Measurements from ENCODE around the gene TNFRSF14.
"Not testable (repeated sequence)": the region's sequence is repeated elsewhere in the genome, so short reads cannot be mapped to it uniquely, and the experiment has no call there.

TNFRSF14 gene

GRCh38 chr1:2566101-2567045 lies 10.2 kb downstream of the TNFRSF14 start:
- H3K9ac ChIP-seq: no peak overlapping the region

GRCh38 chr1:2567083-2567679 lies 11.0 kb downstream of the TNFRSF14 start:
- H3K27ac ChIP-seq: no peak overlapping the region
- H3K9ac ChIP-seq: no peak overlapping the region
- H3K36me3 ChIP-seq: no peaks in the 10 kb centered on the region
- peaks cover 77% of the 10 kb centered on the region for H3K4me1 ChIP-seq
- TF ChIP-seq Cebpa-rat (IDR thresholded peaks at IDR 0.05): no peak
- no peaks in the 10 kb centered on the region for H3K27me3 ChIP-seq
- no peak overlapping the region for H3K4me3 ChIP-seq
- H4K20me1 ChIP-seq: no peaks in the 10 kb centered on the region
- H3K4me2 ChIP-seq: no peak overlapping the region
- no peaks in the 10 kb centered on the region for H3K9me3 ChIP-seq

More at GRCh38 chr1:2566101-2567045, 10.2 kb downstream of the TNFRSF14 start:
- TF ChIP-seq Cebpa-rat (IDR thresholded peaks at IDR 0.05): no peak
- H3K4me2 ChIP-seq: peak overlapping the region; percentile 92; the same call in 1 of the 2 replicates
- H4K20me1 ChIP-seq: no peaks in the 10 kb centered on the region
- H3K4me3 ChIP-seq: no peak overlapping the region
- H3K27me3 ChIP-seq: no peaks in the 10 kb centered on the region
- H3K4me1 ChIP-seq: peaks cover 85% of the 10 kb centered on the region
- no peaks in the 10 kb centered on the region for H3K36me3 ChIP-seq
- no peaks in the 10 kb centered on the region for H3K9me3 ChIP-seq
- no peak overlapping the region for H3K27ac ChIP-seq

- Histone ChIP-seq H3K4me2 (peak overlapping the region; percentile 79), H3K4me1 (peaks cover 66% of the 10 kb centered on the region)
- H3K9me3 ChIP-seq, H3K4me3 ChIP-seq, H3K36me3 ChIP-seq, H3K9ac ChIP-seq, H3K27ac ChIP-seq, H4K20me1 ChIP-seq, H3K27me3 ChIP-seq: not testable (repeated sequence)
Measured at GRCh38 chr1:2568187-2568816, 12.1 kb downstream of the TNFRSF14 start.

GRCh38 chr1:2569060-2569459 lies 12.9 kb downstream of the TNFRSF14 start:
- Histone ChIP-seq H4K20me1 (no peaks in the 10 kb centered on the region), H3K4me1 (peaks cover 58% of the 10 kb centered on the region), H3K9me3 (peaks cover 13% of the 10 kb centered on the region), H3K9ac (no peak overlapping the region), H3K36me3 (no peaks in the 10 kb centered on the region), H3K4me2 (peak overlapping the region; percentile 79), H3K27me3 (no peaks in the 10 kb centered on the region), H3K27ac (no peak overlapping the region), H3K4me3 (no peak overlapping the region)
- TF ChIP-seq Cebpa-rat (IDR thresholded peaks at IDR 0.05): no peak

- not testable (repeated sequence) for H3K27me3 ChIP-seq, H3K36me3 ChIP-seq, H4K20me1 ChIP-seq, H3K4me3 ChIP-seq
- Histone ChIP-seq H3K4me1 (peaks cover 52% of the 10 kb centered on the region), H3K9me3 (peaks cover 14% of the 10 kb centered on the region), H3K9ac (peak overlapping the region; percentile 24; the same call in 1 of the 2 replicates), H3K27ac (peak overlapping the region; percentile 59), H3K4me2 (peak overlapping the region; percentile 79)
Measured at GRCh38 chr1:2569703-2570102, 13.5 kb downstream of the TNFRSF14 start.

- no peaks in the 10 kb centered on the region for H3K27me3 ChIP-seq
- TF ChIP-seq Cebpa-rat (IDR thresholded peaks at IDR 0.05): no peak
- no peaks in the 10 kb centered on the region for H4K20me1 ChIP-seq
- no peaks in the 10 kb centered on the region for H3K36me3 ChIP-seq
- peak overlapping the region; percentile 79 for H3K4me2 ChIP-seq
- H3K4me1 ChIP-seq: peaks cover 48% of the 10 kb centered on the region
- peaks cover 14% of the 10 kb centered on the region for H3K9me3 ChIP-seq
- peak overlapping the region; percentile 24; the same call in 1 of the 2 replicates for H3K9ac ChIP-seq
- no peak overlapping the region for H3K4me3 ChIP-seq
- peak overlapping the region; percentile 59 for H3K27ac ChIP-seq
Measured at GRCh38 chr1:2570332-2570731, 14.2 kb downstream of the TNFRSF14 start.

- Histone ChIP-seq H3K9me3 (peaks cover 14% of the 10 kb centered on the region), H3K36me3 (no peaks in the 10 kb centered on the region), H4K20me1 (no peaks in the 10 kb centered on the region), H3K4me3 (no peak overlapping the region), H3K9ac (no peak overlapping the region), H3K4me1 (peaks cover 48% of the 10 kb centered on the region), H3K27ac (no peak overlapping the region), H3K27me3 (no peaks in the 10 kb centered on the region), H3K4me2 (no peak overlapping the region)
- no peak for TF ChIP-seq Cebpa-rat (IDR thresholded peaks at IDR 0.05)
Measured at GRCh38 chr1:2571348-2571747, 15.2 kb downstream of the TNFRSF14 start.

GRCh38 chr1:2573250-2573920 lies 17.2 kb downstream of the TNFRSF14 start:
- Histone ChIP-seq H3K27me3 (no peaks in the 10 kb centered on the region), H3K4me1 (peaks cover 62% of the 10 kb centered on the region), H3K9ac (no peak overlapping the region), H4K20me1 (no peaks in the 10 kb centered on the region), H3K36me3 (no peaks in the 10 kb centered on the region), H3K9me3 (peaks cover 14% of the 10 kb centered on the region), H3K4me2 (no peak overlapping the region), H3K4me3 (no peak overlapping the region), H3K27ac (no peak overlapping the region)
- no peak for TF ChIP-seq Cebpa-rat (IDR thresholded peaks at IDR 0.05)

- H3K9ac ChIP-seq: no peak overlapping the region
- H3K36me3 ChIP-seq: no peaks in the 10 kb centered on the region
- peaks cover 62% of the 10 kb centered on the region for H3K4me1 ChIP-seq
- no peak overlapping the region for H3K4me2 ChIP-seq
- no peak overlapping the region for H3K27ac ChIP-seq
- TF ChIP-seq Cebpa-rat (IDR thresholded peaks at IDR 0.05): no peak
- H3K27me3 ChIP-seq: no peaks in the 10 kb centered on the region
- H4K20me1 ChIP-seq: no peaks in the 10 kb centered on the region
- H3K4me3 ChIP-seq: no peak overlapping the region
- H3K9me3 ChIP-seq: peaks cover 14% of the 10 kb centered on the region
Measured at GRCh38 chr1:2574350-2574749, 18.2 kb downstream of the TNFRSF14 start.
